ENCODE measurements around the gene STK39.

- TF ChIP-seq, protein P1, sequence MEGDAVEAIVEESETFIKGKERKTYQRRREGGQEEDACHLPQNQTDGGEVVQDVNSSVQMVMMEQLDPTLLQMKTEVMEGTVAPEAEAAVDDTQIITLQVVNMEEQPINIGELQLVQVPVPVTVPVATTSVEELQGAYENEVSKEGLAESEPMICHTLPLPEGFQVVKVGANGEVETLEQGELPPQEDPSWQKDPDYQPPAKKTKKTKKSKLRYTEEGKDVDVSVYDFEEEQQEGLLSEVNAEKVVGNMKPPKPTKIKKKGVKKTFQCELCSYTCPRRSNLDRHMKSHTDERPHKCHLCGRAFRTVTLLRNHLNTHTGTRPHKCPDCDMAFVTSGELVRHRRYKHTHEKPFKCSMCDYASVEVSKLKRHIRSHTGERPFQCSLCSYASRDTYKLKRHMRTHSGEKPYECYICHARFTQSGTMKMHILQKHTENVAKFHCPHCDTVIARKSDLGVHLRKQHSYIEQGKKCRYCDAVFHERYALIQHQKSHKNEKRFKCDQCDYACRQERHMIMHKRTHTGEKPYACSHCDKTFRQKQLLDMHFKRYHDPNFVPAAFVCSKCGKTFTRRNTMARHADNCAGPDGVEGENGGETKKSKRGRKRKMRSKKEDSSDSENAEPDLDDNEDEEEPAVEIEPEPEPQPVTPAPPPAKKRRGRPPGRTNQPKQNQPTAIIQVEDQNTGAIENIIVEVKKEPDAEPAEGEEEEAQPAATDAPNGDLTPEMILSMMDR (IDR thresholded peaks at IDR 0.05): no peak
- TF ChIP-seq EZH2 (IDR thresholded peaks at IDR 0.05; ENCODE audit: borderline replicate concordance, insufficient read depth, low read depth, low read length, poor library complexity, severe bottlenecking): no peak
Measured at GRCh38 chr2:168253379-168253778, 6.0 kb upstream of the STK39 start.

Measured in B cell (primary cell).